ENCODE results near the gene FRMPD4.
"Not testable (repeated sequence)": the region's sequence is repeated elsewhere in the genome, so short reads cannot be mapped to it uniquely, and the experiment has no call there.

The FRMPD4 gene

DNA sequence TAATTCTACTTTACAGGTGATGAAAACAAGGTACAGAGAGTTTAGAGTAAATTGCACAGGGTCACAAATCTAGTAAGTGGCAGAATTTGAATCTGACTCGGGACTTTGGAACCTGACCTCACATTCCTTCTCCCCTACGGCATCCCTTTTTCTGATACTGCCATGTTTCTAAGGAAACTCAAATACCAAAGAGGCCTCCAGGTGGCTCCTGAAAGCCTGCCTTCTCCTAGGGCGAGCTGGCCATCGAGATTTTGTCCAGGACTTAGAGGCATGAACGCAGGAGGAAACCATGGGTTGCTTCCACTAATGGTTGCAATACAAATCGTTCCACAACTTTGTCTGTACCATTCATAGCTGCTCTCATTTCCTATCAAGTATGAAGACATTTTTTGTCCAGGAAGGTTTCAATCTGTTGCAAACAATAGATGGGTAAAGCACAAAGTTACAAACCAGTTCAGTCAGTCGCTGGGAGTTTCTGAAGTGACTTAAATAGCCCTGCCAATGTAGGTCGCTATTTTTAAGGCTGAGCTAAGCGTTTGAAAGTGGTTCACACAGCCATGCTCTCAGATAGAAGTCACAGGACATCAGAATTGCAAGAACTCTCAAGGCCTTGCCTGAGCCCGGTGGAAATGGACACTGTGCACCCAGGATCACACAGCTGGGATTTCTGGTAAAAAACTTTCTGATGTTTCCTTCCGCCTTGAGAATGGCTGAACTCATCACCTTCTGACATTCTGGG is 356.3 kb downstream of the FRMPD4 start:
- no peak for DNase-seq (ENCODE audit: low read depth in 3 of 3, low spot score in 1 of 3)

DNA sequence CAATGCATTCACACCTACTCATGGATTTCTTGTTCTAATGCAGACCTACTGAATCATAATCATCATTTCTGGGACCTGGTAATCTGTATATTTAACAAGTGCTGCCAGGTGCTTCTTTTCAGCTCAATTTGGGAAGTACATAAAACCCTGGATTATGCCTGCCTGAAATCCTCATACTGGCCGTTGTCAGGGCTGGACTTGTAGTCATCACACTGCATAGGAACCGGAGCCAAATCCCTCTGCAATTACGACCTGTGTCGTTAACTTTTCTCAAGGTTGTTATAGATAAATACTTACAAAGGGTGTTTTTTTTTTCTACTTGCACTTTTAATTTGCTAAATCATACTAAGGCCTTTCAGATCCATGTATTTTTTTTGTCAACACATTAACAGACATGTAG is 358.1 kb downstream of the FRMPD4 start:
- DNase-seq (ENCODE audit: low read depth in 3 of 3, low spot score in 1 of 3), result no peak

DNA sequence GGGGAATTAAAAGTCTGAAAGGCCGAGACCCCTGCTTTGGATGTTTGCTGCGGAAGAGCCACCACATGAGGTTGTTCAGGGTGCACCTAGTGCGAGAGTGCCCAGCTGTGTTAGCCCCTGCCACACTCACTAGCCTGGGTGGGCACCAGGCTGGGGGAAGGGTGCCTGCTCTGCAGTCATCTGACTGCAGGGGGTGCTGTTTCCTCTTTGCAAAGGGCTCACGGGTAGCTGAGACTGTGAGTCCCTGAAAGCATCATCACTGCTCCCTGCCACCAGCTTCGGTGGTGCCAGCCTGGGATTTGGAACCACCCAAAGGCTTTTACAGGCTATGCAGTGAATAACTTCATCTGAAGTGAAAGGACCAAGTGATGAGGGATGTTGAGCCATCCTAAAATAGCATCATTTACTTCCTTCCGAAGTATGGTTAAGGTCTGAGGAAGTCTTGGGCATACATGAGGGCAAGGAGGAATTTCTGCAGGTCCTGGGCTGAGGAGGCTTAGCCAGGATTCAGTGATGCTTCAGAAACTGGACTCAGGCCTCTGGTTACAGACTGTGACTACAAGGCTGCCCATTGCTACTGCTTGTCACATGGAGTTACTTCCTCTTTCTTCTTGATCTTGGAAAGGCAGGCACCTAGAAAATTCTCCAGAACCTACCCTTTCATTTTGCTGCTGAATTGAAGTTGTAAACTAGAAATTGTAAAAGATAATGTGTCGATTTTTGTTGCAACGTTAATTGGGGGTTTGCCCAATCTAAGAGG is 359.7 kb downstream of the FRMPD4 start:
- DNase-seq (ENCODE audit: low read depth in 3 of 3, low spot score in 1 of 3), result no peak

DNA sequence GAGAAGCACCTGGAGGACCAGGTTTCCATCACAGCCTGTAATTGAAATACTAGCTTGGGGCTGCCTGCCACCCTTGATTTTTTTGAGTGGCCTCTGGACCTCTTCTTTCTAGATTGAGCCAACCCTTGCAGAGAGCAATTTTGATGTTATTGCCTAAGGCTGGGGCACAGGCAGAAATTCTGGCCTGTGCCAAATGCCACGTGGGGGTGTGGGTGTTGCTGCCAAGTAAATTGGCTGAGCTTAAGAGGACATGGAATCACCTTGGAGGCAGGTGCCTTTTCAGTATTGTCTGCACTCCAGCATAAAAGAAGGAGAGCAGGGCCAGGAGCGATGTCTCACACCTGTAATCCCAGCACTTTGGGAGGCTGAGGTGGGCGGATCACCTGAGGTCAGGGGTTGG is 366.9 kb downstream of the FRMPD4 start:
- DNase-seq (ENCODE audit: low read depth in 3 of 3, low spot score in 1 of 3), result no peak

DNA sequence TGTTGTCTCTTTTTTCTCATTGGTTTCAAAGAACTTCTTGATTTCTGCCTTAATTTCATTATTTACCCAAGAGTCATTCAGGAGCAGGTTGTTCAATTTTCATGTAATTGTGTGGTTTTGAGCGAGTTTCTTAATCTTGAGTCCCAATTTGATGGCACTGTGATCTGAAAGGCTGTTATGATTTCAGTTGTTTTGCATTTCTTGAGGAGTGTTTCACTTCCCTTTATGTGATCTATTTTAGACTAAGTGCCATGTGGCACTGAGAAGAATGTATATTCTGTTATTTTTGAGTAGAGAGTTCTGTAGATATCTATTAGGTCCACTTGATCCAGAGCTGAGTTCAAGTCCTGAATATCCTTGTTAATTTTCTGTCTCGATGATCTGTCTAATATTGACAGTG is 377.1 kb downstream of the FRMPD4 start:
- not testable (repeated sequence) for DNase-seq (ENCODE audit: low read depth in 3 of 3, low spot score in 1 of 3)

DNA sequence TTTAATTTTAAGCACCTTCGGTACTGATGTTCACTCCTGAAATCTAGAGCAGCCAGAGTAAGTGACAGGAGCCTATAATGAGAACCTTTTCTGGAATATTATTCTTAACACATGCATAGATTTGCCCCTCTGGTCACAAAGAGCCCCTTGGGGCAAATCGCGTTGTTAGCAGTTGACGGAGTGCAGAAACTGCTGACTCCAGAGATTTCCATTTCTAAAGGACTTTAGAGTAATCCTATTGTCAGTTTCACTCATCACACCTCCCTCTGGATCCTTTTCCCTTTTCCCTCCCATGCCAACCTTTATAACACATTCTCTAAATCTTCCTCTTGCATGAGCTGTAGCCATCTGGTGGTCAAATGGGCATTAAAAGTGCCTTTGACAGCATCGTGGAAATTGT is 388.0 kb downstream of the FRMPD4 start:
- DNase-seq (ENCODE audit: low read depth in 3 of 3, low spot score in 1 of 3), result no peak

DNA sequence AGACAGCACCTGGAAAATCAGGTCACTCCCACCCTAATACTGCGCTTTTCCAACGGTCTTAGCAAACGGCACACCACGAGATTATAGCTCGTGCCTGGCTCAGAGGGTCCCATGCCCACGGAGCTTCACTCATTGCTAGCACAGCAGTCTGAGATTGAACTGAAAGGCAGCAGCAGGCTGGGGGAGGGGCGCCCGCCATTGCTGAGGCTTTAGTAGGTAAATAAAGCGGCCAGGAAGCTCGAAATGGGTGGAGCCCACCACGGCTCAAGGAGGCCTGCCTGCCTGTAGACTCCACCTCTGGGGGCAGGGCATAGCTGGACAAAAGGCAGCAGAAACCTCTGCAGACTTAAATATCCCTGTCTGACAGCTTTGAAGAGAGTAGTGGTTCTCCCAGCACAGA is 399.8 kb downstream of the FRMPD4 start:
- not testable (repeated sequence) for DNase-seq (ENCODE audit: low read depth in 3 of 3, low spot score in 1 of 3)

DNA sequence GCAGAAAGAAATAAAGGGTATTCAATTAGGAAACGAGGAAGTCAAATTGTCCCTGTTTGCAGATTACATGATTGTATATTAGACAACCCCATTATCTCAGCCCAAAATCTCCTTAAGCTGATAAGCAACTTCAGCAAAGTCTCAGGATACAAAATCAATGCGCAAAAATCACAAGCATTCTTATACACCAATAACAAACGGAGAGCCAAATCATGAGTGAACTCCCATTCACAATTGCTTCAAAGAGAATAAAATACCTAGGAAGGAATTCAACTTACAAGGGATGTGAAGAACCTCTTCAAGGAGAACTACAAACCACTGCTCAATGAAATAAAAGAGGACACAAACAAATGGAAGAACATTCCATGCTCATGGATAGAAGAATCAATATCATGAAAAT is 404.0 kb downstream of the FRMPD4 start:
- DNase-seq (ENCODE audit: low read depth in 3 of 3, low spot score in 1 of 3), result not testable (repeated sequence)

DNA sequence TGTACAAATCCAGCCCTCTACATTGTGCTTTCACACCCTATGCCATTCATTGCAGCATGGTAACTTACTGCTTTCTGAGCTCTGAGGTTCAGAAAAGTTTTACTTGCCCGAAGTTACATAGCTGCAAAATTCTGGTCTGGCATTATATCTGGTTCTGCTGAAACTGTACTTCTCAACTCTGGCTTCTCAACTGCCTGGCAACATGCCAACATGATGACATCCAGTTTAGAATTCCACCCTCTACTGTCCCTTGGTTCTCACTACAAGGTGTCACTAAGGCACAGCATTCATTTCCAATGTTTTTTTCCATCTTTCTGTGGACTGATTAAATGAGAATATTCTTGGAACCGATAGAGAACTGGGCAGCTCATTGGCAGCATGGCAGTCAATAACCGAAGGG is 410.1 kb downstream of the FRMPD4 start:
- DNase-seq (ENCODE audit: low read depth in 3 of 3, low spot score in 1 of 3), result no peak

DNA sequence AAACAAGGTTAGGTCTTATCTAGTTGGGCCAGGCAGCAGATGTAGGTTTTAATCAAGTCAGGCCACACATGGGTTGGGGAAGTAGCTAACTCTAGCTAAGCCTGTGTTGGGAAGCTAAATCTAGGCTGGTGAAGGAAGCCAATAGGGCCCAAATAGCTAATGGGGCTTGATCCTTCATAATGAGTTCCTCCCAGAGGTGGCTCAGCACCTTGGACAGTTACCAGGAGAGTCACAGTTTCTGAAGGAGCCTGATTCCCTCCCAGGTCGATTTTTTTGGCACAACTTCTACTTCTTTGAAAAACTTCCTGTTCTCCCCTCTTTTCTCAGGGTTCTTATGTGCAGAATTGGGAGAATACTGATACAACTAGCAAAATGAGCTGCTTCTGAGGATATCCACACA is 410.5 kb downstream of the FRMPD4 start:
- no peak for DNase-seq (ENCODE audit: low read depth in 3 of 3, low spot score in 1 of 3)

DNA sequence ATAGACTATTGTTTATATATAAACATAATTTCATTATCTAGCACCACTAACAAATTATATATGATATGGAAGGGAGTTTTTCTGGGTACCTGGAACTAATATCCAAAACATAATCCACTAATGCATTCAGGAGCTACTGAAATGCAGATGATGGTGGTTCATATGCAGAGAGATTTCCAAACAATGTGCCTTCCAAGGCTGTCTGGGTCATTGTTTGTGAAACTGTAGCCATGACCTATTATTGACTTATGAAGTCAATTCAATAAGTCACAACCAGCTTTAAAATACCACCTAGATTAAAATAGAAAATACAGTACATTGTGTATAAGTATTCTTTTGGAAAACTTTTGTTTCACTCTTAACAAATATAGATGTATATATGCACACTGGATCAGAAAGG is 415.9 kb downstream of the FRMPD4 start:
- DNase-seq (ENCODE audit: low read depth in 3 of 3, low spot score in 1 of 3), result no peak

DNA sequence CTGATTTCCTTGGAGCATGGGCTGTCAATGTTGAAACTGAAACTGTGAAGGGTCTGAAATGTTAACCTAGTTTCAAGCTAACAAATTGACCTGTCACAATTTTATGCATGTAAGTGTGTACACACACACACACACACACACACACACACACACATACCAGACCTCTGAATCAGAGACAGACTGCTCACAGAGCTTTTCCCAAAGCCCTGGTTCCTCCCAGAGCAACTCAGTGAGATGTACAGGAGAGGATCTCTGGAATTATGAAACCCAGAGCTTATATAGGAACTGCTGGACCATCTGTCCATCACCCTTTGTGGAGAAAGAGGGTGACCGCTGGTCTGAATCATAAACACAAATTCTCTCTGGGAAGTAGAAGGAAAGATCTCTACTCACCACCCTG is 424.8 kb downstream of the FRMPD4 start:
- no peak for DNase-seq (ENCODE audit: low read depth in 3 of 3, low spot score in 1 of 3)

DNA sequence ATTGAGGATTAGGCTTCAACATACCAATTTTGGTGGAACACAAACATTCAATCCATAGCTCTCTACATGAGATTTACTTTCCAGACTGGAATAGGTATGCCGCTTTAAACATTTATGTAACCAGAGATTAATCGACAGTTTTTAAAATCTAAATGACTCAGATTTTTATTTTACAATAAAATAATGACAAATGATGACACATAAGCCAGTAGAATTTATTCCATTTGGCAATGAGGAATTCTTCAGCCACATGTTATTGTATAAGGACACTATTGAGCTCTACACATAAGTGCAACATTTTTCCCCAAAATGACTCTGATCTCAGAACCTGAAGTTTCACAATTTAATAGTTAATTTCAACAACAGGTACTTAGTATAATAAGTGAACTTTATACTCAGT is 425.9 kb downstream of the FRMPD4 start:
- DNase-seq (ENCODE audit: low read depth in 3 of 3, low spot score in 1 of 3), result no peak

DNA sequence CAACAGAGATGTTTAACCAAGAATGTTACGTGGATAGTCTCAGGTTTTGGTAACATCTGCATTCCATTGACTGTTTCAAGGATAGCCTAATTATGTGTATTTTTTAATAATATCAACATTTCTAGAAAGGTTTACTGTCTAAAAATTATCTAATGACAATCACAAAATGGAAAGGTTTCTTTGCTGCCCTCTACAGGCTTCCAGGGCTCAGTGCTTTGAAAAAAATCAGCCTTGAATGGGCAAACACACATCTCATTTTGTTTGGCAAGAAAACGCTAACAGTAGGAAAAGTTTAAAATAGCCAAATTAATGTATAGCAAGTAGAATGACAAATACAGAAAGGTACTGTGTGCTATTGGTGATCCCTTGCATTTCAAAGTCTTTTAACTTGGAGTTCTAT is 429.6 kb downstream of the FRMPD4 start:
- DNase-seq (ENCODE audit: low read depth in 3 of 3, low spot score in 1 of 3), result no peak

DNA sequence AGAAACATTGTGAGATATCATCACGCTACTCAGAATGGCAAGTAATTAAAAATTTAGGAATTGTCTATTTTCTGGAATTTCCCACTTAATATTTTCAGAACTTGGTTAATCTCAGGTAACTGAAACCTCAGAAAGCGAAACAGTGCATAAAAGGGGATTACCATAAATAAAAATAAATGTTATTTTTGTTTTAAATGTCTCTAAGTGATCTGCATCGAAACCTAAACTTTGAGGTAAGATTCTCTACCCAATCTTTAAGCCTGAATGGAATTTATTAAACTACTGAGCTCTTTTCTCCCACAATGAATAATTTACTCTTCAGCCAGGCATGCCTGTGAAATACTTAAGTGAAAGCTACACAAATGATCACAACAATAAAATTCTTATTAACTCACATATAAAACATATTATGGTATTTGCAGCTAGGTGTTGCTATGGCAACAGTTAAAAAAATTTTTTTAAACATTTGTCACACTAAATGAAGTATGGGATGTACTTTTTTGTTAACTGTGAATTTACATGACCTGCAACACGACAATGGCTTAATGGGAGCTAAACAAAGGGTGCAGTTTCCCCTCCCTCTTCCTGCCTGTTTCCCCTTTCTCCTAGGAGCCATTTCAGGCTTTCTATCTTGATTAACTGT is 432.7 kb downstream of the FRMPD4 start:
- DNase-seq (ENCODE audit: low read depth in 3 of 3, low spot score in 1 of 3), result no peak

DNA sequence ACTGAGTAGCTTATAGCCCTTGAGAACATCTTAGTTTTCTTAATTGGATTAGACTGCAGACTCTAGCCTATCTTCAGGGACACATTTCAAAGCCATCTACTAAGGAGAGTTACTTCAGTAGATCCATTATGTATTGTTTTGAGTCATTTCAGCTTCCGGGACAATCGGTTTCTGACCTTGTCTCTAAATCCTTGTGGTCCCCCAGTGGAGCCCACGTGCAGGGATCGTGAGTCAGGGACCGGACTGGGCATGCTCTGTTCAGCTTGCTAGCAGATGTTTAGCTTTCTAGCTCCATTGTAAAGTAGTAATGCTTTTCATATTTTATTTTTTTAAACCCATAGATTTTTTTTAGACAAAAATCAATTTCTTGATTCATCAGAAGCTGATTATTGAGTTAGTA is 441.0 kb downstream of the FRMPD4 start:
- DNase-seq (ENCODE audit: low read depth in 3 of 3, low spot score in 1 of 3), result no peak

DNA sequence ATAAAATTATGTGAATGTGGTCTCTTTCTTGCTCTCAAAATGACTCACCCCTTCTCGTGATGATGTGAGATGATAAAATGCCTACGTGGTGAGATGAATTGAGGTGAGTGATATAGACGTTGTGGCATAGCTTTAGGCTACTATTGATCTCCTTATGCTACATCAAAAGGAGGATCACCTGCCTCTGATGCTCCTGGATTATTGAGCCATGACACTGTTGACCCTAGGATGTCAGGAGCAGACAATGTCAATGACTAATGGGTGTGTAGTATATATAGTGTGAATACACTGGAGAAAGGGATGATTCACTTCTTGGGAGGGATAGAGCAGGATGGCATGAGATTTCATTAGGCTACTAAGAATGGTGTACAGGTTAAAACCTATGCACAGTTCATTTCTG is 442.3 kb downstream of the FRMPD4 start:
- no peak for DNase-seq (ENCODE audit: low read depth in 3 of 3, low spot score in 1 of 3)

DNA sequence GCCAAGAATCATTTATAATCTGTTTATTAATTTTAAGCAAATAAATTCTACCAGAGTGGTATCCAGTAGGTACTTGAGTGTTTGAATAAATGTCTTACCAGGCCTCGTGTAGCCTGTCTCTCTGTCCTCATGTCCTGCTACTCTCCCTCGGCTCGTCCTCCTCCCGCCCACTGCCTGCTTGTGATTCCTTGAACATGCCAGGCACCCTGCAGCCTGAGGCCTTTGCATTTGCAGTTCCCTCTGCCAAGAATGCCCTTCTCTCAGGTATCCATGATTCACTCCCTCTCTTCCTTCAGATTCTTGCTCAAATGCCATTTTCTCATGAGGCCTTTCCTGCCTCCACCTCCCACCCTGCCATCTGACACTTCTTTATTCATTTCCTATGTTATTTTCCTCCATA is 443.3 kb downstream of the FRMPD4 start:
- DNase-seq (ENCODE audit: low read depth in 3 of 3, low spot score in 1 of 3), result no peak

DNA sequence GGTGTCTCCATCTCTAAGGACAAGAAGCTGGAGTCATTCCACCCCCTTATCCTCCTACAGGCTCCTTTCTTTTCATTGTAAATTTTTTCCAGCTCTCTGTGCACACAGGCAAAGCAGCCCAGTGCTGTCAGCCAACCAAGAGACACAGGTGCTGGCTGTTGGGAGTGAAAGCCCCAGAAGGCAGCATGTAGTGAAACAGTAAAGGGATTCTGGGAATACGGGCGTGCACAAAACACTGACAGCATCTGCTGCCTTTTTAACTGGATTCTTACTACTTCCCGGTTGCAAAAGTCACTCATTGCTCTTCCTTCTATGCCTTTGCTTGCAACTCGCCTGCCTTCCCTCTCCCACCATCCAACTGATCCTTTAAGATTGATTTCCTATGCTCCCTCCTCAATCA is 444.4 kb downstream of the FRMPD4 start:
- no peak for DNase-seq (ENCODE audit: low read depth in 3 of 3, low spot score in 1 of 3)

DNA sequence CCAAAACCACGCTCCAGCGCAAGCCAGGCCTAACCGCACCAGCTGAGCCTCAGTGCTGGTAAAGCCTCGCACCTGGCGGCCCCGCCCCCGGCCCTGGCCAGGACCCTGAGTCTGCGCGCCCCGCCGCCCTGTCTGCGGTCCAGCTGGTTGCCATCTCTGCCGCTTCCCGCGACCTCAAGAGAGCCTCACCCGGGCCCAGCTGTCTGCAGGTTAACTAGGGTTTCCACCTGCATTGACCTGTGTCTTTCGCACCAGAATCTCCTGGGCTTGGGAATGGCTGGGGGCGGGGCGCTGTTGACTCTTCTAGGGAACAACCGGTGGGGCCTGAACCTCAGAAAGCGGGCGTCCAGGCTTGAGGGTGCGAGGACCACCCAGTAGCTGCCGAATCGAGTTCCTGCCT is 445.3 kb downstream of the FRMPD4 start:
- DNase-seq (ENCODE audit: low read depth in 3 of 3, low spot score in 1 of 3), result no peak

DNA sequence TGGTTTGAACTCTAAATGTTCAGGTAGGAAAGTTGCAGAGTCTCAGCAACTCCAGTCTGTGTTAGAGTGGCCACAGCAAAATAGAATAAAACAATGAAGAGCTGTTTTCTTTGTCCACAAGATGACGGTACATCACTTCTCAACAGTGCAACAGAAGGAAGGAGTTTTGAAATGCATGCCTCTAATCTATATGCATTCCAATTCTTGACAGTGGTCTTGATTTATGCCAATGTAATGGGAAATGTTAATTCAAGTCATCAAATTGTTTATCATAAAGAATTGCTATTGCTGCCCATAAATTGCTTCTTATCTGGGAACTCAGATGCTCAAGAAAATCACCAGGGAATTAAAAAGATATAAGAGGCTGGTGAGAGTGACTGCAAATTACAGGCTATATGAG is 457.4 kb downstream of the FRMPD4 start:
- no peak for DNase-seq (ENCODE audit: low read depth in 3 of 3, low spot score in 1 of 3)

DNA sequence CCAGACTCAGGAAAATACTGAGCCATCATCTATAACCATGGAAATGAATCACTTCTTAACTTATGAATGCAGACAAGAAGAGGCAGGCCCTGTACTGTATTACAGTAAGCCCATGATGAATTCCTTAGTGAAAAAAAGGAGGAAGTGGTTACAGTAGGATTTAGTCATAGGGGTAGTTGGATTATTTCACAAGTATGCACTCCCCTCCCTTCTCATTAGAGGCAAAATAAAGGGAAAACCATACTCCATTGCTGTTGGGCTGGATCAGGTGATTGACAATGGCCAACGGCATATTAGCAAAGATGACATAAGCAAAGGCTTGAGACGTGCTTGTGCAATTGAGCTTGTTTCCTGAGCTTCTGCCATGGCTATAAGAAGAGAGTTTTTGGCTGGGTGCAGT is 471.8 kb downstream of the FRMPD4 start:
- DNase-seq (ENCODE audit: low read depth in 3 of 3, low spot score in 1 of 3), result no peak

Measured in stimulated activated CD4-positive, alpha-beta T cell treated with anti-CD3 and anti-CD28 coated beads, TNF-alpha, amount 100 ng/mL, for 1 hour (primary cell).